ENCODE results near the gene GPAT2. TPM values are rescaled to one million over a fixed set of nuclear protein-coding genes. Genes with fewer than 3 reads are reported as not detected.
A peak's percentile ranks its signal among the peaks of the same experiment; 100 is the strongest.
"Not testable (repeated sequence)": the region's sequence is repeated elsewhere in the genome, so short reads cannot be mapped to it uniquely, and the experiment has no call there.

GPAT2 gene
- total RNA-seq, 5 donors from 2014 or later (not counting 1 experiment from before 2014, with no cell fraction given): 3.3 to 3.9 (median 3.8) TPM; not detected in 1

GRCh38 chr2:96008051-96008450, 26.7 kb downstream of the GPAT2 start:
- H3K27ac Mint-ChIP-seq; H3K27ac ChIP-seq (ENCODE audit: low read length); H3K27me3 ChIP-seq (replicated peaks in 1 of 2; ENCODE audit: control insufficient read depth in 2 of 2, extremely low read depth in 1 of 2, insufficient read depth in 2 of 2, low read length in 1 of 2); DNase-seq; POLR2A ChIA-PET; CTCF ChIA-PET; H3K4me3 Mint-ChIP-seq; ATAC-seq (replicated peaks in 1 of 4); H3K4me3 ChIP-seq (ENCODE audit: control insufficient read depth in 1 of 2, extremely low read depth in 1 of 2, low read length in 1 of 2); H3K36me3 Mint-ChIP-seq; H3K36me3 ChIP-seq (ENCODE audit: control insufficient read depth in 2 of 2, extremely low read depth in 1 of 2, insufficient read depth in 1 of 2, low read length in 1 of 2); H3K9me3 Mint-ChIP-seq; H3K9me3 ChIP-seq: not testable (repeated sequence)
- Mint-ChIP-seq H3K27me3 (peaks cover 12 to 25% of the 10 kb centered on the region in 2 donors), H3K4me1 (peaks cover 10 to 17% (median 16%) of the 10 kb centered on the region in 3 donors)
- WGBS (ENCODE audit: insufficient coverage): 94% methylated on average over 4 of the region's 6 CpGs
- H3K4me1 ChIP-seq (ENCODE audit: control insufficient read depth in 1 of 2, extremely low read depth in 1 of 2, insufficient read depth in 2 of 2, low read length in 2 of 2): peaks cover 0 to 12% of the 10 kb centered on the region in 2 experiments

- DNase-seq; H3K9me3 ChIP-seq; H3K27me3 ChIP-seq (replicated peaks in 1 of 2; ENCODE audit: control insufficient read depth in 2 of 2, extremely low read depth in 1 of 2, insufficient read depth in 2 of 2, low read length in 1 of 2); H3K27ac ChIP-seq (ENCODE audit: low read length); H3K36me3 Mint-ChIP-seq; H3K9me3 Mint-ChIP-seq; H3K4me3 Mint-ChIP-seq; H3K4me3 ChIP-seq (ENCODE audit: control insufficient read depth in 1 of 2, extremely low read depth in 1 of 2, low read length in 1 of 2); H3K27ac Mint-ChIP-seq; ATAC-seq (replicated peaks in 1 of 4); H3K36me3 ChIP-seq (ENCODE audit: control insufficient read depth in 2 of 2, extremely low read depth in 1 of 2, insufficient read depth in 1 of 2, low read length in 1 of 2): not testable (repeated sequence)
- Mint-ChIP-seq H3K4me1 (peaks cover 10% of the 10 kb centered on the region in 3 donors), H3K27me3 (peaks cover 16 to 43% of the 10 kb centered on the region in 2 donors)
- peaks cover 0 to 12% of the 10 kb centered on the region in 2 experiments for H3K4me1 ChIP-seq (ENCODE audit: control insufficient read depth in 1 of 2, extremely low read depth in 1 of 2, insufficient read depth in 2 of 2, low read length in 2 of 2)
- WGBS (ENCODE audit: insufficient coverage): no CpG with 5 or more reads among the region's 5 CpGs
- POLR2A ChIA-PET: interaction anchor here in 1 of 2 donors (0.6 kb wide), 1 partner anchor 560 kb away, joined by 4 read pairs; no protein-coding TSS in a partner anchor
- CTCF ChIA-PET: interaction anchor here in 1 of 2 donors (2.2 kb wide), 1 partner anchor 13 kb away, joined by 8 read pairs; no protein-coding TSS in a partner anchor
These were observed 28.5 kb downstream of the GPAT2 start for GRCh38 chr2:96006248-96006647.

- Histone ChIP-seq H3K27ac (ENCODE audit: low read length) (peak overlapping the region; percentile 54), H3K4me3 (ENCODE audit: control insufficient read depth in 1 of 2, extremely low read depth in 1 of 2, low read length in 1 of 2) (peak overlapping the region; percentile 53 to 60)
- peak overlapping the region; percentile 89 to 91 for H3K27ac Mint-ChIP-seq
- H3K36me3 ChIP-seq (ENCODE audit: control insufficient read depth in 2 of 2, extremely low read depth in 1 of 2, insufficient read depth in 1 of 2, low read length in 1 of 2); POLR2A ChIA-PET; H3K36me3 Mint-ChIP-seq; H3K4me1 Mint-ChIP-seq; H3K4me1 ChIP-seq (ENCODE audit: control insufficient read depth in 1 of 2, extremely low read depth in 1 of 2, insufficient read depth in 2 of 2, low read length in 2 of 2); H3K9me3 Mint-ChIP-seq; H3K9me3 ChIP-seq; H3K27me3 ChIP-seq (replicated peaks in 1 of 2; ENCODE audit: control insufficient read depth in 2 of 2, extremely low read depth in 1 of 2, insufficient read depth in 2 of 2, low read length in 1 of 2): not testable (repeated sequence)
- peak; percentile 55 to 64 (median 58) for ATAC-seq (replicated peaks in 1 of 4)
- peak overlapping the region; percentile 83 to 96 (median 92) for H3K4me3 Mint-ChIP-seq
- CTCF ChIA-PET: interaction anchor here (0.5 to 1.7 kb wide), 17 partner anchors 8 to 970 kb away, joined by 3 to 8 read pairs (median 4); partner anchors contain the start of genes ADRA2B (in 1 of the 2), CIAO1 (in 1 of the 2), STARD7 (in 1 of the 2) and TMEM127 (in 1 of the 2)
- DNase-seq: peak in 28 of 35 experiments; percentile 18 to 64 (median 36)
- peaks cover 11 to 21% of the 10 kb centered on the region in 2 donors for H3K27me3 Mint-ChIP-seq
- WGBS (ENCODE audit: insufficient coverage): 2% methylated on average over 14 of the region's 34 CpGs
These were observed 42.0 kb downstream of the GPAT2 start for GRCh38 chr2:95992520-95993272.

GRCh38 chr2:95992102-95992501, 42.6 kb downstream of the GPAT2 start:
- CTCF ChIA-PET: interaction anchor here (0.5 to 1.7 kb wide), 14 partner anchors 9 to 971 kb away, joined by 3 to 8 read pairs (median 4); partner anchors contain the start of genes ADRA2B (in 1 of the 2), CIAO1 (in 1 of the 2), STARD7 (in 1 of the 2) and TMEM127 (in 1 of the 2)
- H3K36me3 ChIP-seq (ENCODE audit: control insufficient read depth in 2 of 2, extremely low read depth in 1 of 2, insufficient read depth in 1 of 2, low read length in 1 of 2); H3K36me3 Mint-ChIP-seq; H3K9me3 Mint-ChIP-seq; POLR2A ChIA-PET; H3K27ac ChIP-seq (ENCODE audit: low read length); H3K4me1 ChIP-seq (ENCODE audit: control insufficient read depth in 1 of 2, extremely low read depth in 1 of 2, insufficient read depth in 2 of 2, low read length in 2 of 2); H3K4me1 Mint-ChIP-seq; H3K9me3 ChIP-seq; H3K27me3 ChIP-seq (replicated peaks in 1 of 2; ENCODE audit: control insufficient read depth in 2 of 2, extremely low read depth in 1 of 2, insufficient read depth in 2 of 2, low read length in 1 of 2): not testable (repeated sequence)
- Mint-ChIP-seq H3K27me3 (peaks cover 11 to 20% of the 10 kb centered on the region in 2 donors), H3K27ac (peak overlapping the region; percentile 39 to 57), H3K4me3 (peak overlapping the region; percentile 92 to 97 (median 96))
- no CpG with 5 or more reads among the region's 39 CpGs for WGBS (ENCODE audit: insufficient coverage)
- peak; percentile 47 to 64 (median 57) for ATAC-seq (replicated peaks in 1 of 4)
- peak in 12 of 35 experiments; percentile 12 to 52 (median 28) for DNase-seq
- peak overlapping the region; percentile 53 to 60 for H3K4me3 ChIP-seq (ENCODE audit: control insufficient read depth in 1 of 2, extremely low read depth in 1 of 2, low read length in 1 of 2)

GRCh38 chr2:95991351-95992094, 43.2 kb downstream of the GPAT2 start, which contains the start of gene ANKRD36C:
Gene ANKRD36C, minus strand, starts transcription at chr2:95991824. Its CDS starts 116 bp downstream, at chr2:95991708.
- H3K36me3 Mint-ChIP-seq; H3K4me1 ChIP-seq (ENCODE audit: control insufficient read depth in 1 of 2, extremely low read depth in 1 of 2, insufficient read depth in 2 of 2, low read length in 2 of 2); H3K4me1 Mint-ChIP-seq; H3K27me3 ChIP-seq (replicated peaks in 1 of 2; ENCODE audit: control insufficient read depth in 2 of 2, extremely low read depth in 1 of 2, insufficient read depth in 2 of 2, low read length in 1 of 2); H3K36me3 ChIP-seq (ENCODE audit: control insufficient read depth in 2 of 2, extremely low read depth in 1 of 2, insufficient read depth in 1 of 2, low read length in 1 of 2); POLR2A ChIA-PET; H3K9me3 ChIP-seq; H3K9me3 Mint-ChIP-seq: not testable (repeated sequence)
- CTCF ChIA-PET: interaction anchor here in 1 of 2 donors (0.9 to 1.4 kb wide), 3 partner anchors 10 to 217 kb away, joined by 5 to 6 read pairs (median 6); partner anchors contain the start of gene STARD7
- Mint-ChIP-seq H3K27me3 (peaks cover 9 to 20% of the 10 kb centered on the region in 2 donors), H3K4me3 (peak within 1 kb of the TSS; percentile 92 to 97 (median 96)), H3K27ac (peak within 1 kb of the TSS; percentile 95 to 99)
- peak within 1 kb of the TSS; percentile 53 to 74 for H3K4me3 ChIP-seq (ENCODE audit: control insufficient read depth in 1 of 2, extremely low read depth in 1 of 2, low read length in 1 of 2)
- WGBS (ENCODE audit: insufficient coverage): 4% methylated on average over 18 of the region's 56 CpGs
- peak in 24 of 35 experiments; percentile 9 to 77 (median 22) for DNase-seq
- peak; percentile 87 to 96 (median 95) for ATAC-seq (replicated peaks in 1 of 4)
- peak within 1 kb of the TSS; percentile 93 for H3K27ac ChIP-seq (ENCODE audit: low read length)

- Mint-ChIP-seq H3K27me3 (peaks cover 7 to 18% of the 10 kb centered on the region in 2 donors), H3K4me3 (peak overlapping the region in 2 of 3 donors; percentile 53 to 96)
- H3K4me3 ChIP-seq (ENCODE audit: control insufficient read depth in 1 of 2, extremely low read depth in 1 of 2, low read length in 1 of 2); H3K27ac Mint-ChIP-seq; H3K36me3 Mint-ChIP-seq; DNase-seq; POLR2A ChIA-PET; H3K27me3 ChIP-seq (replicated peaks in 1 of 2; ENCODE audit: control insufficient read depth in 2 of 2, extremely low read depth in 1 of 2, insufficient read depth in 2 of 2, low read length in 1 of 2); H3K36me3 ChIP-seq (ENCODE audit: control insufficient read depth in 2 of 2, extremely low read depth in 1 of 2, insufficient read depth in 1 of 2, low read length in 1 of 2); H3K9me3 ChIP-seq; H3K4me1 ChIP-seq (ENCODE audit: control insufficient read depth in 1 of 2, extremely low read depth in 1 of 2, insufficient read depth in 2 of 2, low read length in 2 of 2); H3K27ac ChIP-seq (ENCODE audit: low read length); H3K4me1 Mint-ChIP-seq; H3K9me3 Mint-ChIP-seq; CTCF ChIA-PET; ATAC-seq (replicated peaks in 1 of 4): not testable (repeated sequence)
- 0% methylated on average over 1 of the region's 6 CpGs for WGBS (ENCODE audit: insufficient coverage)
These were observed 43.8 kb downstream of the GPAT2 start for GRCh38 chr2:95990884-95991283.

Data from T-cell (primary cell).